ENCODE measurements around the gene CCDC60. TPM values are rescaled to one million over a fixed set of nuclear protein-coding genes. Genes with fewer than 3 reads are reported as not detected.
"Not testable (repeated sequence)": the region's sequence is repeated elsewhere in the genome, so short reads cannot be mapped to it uniquely, and the experiment has no call there.

The CCDC60 gene
- total and polyA plus RNA-seq, 2 of the 13 experiments (the other 11 are each of a cell fraction or from before 2014, with no cell fraction given) = not detected

DNA sequence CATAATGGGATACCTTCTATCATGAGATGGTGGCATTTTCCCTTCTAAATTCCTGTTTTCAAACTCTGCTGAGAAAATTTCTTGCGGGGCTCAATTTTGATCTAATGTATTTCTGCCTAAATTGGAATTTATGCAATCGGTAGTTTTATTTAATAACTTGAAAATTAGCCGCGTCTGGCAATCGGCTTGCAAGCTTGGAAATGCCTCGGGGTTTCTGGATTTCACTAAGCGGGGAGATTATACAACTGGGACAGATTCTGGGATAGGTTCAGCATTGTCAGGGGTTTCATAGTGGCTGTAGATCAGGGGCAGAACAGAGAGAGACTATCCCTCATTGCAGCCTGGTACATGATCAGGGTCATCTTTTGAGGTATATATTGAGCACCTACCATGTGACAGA is 8.6 kb downstream of the CCDC60 start:
- CTCF ChIA-PET (ENCODE audit: low intra/inter-chr PET ratio, low total read pairs) = no interaction called here
- H3K4me2 ChIP-seq (ENCODE audit: low read depth, low read length) = no peak overlapping the region
- no peak overlapping the region for H3K27ac ChIP-seq (ENCODE audit: extremely low read length, insufficient read depth, low read length)
- H3K4me3 ChIP-seq (replicated peaks in 1 of 3; ENCODE audit: insufficient read depth in 1 of 3, low read depth in 2 of 3, low read length in 3 of 3) = no peak overlapping the region
- no TSS peak for BruUV-seq (replicated peaks)
- POLR2A ChIA-PET = no interaction called here
- no peak for FAIRE-seq
- no peaks in the 10 kb centered on the region for H4K20me1 ChIP-seq (ENCODE audit: insufficient read depth, low read length)
- H3K79me2 ChIP-seq (ENCODE audit: insufficient read depth, low read length) = no peaks in the 10 kb centered on the region
- in situ Hi-C loops (cut with HindIII; ENCODE audit: extremely low pct_ligation_motif_present, low pct_unique_long_range_greater_than_20kb) (no loop called here), intact Hi-C loops (cut with micrococcal nuclease; ENCODE audit: unreplicated experiment) (no loop called here)
- ATAC-seq = no peak
- no peaks in the 10 kb centered on the region for H3K9me3 ChIP-seq (ENCODE audit: low read length)
- no peak for DNase-seq (ENCODE audit: low spot score)
- H3K36me3 ChIP-seq (replicated peaks in 1 of 2; ENCODE audit: control insufficient read depth in 1 of 2, insufficient read depth in 2 of 2, low read length in 2 of 2) = no peaks in the 10 kb centered on the region
- WGBS (ENCODE audit: low lambda C conversion rate) = 43% methylated on average over 7 of the region's 7 CpGs
- H3K9ac ChIP-seq (ENCODE audit: insufficient read depth, low read depth, low read length) = no peak overlapping the region
- H3K27me3 ChIP-seq (ENCODE audit: control insufficient read depth in 1 of 2, insufficient read depth in 2 of 2, low read length in 2 of 2) = no peaks in the 10 kb centered on the region
- no peak for TF ChIP-seq REXO4 (CRISPR knock-in tag; IDR thresholded peaks at IDR 0.05; ENCODE audit: borderline replicate concordance)
- TF ChIP-seq ZNF30 (CRISPR knock-in tag; IDR thresholded peaks at IDR 0.05) = no peak
- no peak for TF ChIP-seq RCOR2 (CRISPR knock-in tag; IDR thresholded peaks at IDR 0.05)
- TF ChIP-seq ZNF605 (CRISPR knock-in tag; IDR thresholded peaks at IDR 0.05) = no peak
- no peak for TF ChIP-seq SRSF9 (IDR thresholded peaks at IDR 0.05; ENCODE audit: borderline replicate concordance, insufficient read depth, low read depth, low read length, poor library complexity, severe bottlenecking)
- no peak overlapping the region for H2AFZ ChIP-seq (ENCODE audit: low read length)
- no peaks in the 10 kb centered on the region for H3K4me1 ChIP-seq (ENCODE audit: insufficient read depth, low read length)

DNA sequence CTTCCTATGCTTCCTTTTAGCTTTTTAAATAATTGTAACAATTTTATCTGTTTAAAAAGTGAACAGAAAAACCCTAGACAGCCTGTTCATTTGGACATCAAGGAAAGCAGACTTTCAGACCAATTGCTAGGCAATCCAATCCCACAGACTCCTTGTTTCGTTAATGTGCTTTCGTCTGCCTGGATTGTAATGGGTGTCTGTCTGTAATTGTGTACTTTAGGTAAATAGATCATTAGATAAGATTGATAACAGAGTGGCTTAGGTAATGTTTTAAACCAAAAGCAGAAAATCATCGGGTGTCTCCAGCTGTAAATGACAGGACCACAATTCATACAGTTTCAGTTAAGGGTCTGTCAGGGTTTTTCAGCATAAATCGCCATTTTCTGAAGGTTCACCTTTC is 19.6 kb downstream of the CCDC60 start:
- no peaks in the 10 kb centered on the region for H3K36me3 ChIP-seq (replicated peaks in 1 of 2; ENCODE audit: control insufficient read depth in 1 of 2, insufficient read depth in 2 of 2, low read length in 2 of 2)
- CTCF ChIA-PET (ENCODE audit: low intra/inter-chr PET ratio, low total read pairs) = no interaction called here
- H2AFZ ChIP-seq (ENCODE audit: low read length) = no peak overlapping the region
- H3K4me1 ChIP-seq (ENCODE audit: insufficient read depth, low read length) = no peaks in the 10 kb centered on the region
- in situ Hi-C loops (cut with HindIII; ENCODE audit: extremely low pct_ligation_motif_present, low pct_unique_long_range_greater_than_20kb) (no loop called here), intact Hi-C loops (cut with micrococcal nuclease; ENCODE audit: unreplicated experiment) (no loop called here)
- no peaks in the 10 kb centered on the region for H3K27me3 ChIP-seq (ENCODE audit: control insufficient read depth in 1 of 2, insufficient read depth in 2 of 2, low read length in 2 of 2)
- H3K4me3 ChIP-seq (replicated peaks in 1 of 3; ENCODE audit: insufficient read depth in 1 of 3, low read depth in 2 of 3, low read length in 3 of 3) = no peak overlapping the region
- H3K9me3 ChIP-seq (ENCODE audit: low read length) = peaks cover 10% of the 10 kb centered on the region
- ATAC-seq = no peak
- H3K4me2 ChIP-seq (ENCODE audit: low read depth, low read length) = no peak overlapping the region
- TF ChIP-seq, protein P1, sequence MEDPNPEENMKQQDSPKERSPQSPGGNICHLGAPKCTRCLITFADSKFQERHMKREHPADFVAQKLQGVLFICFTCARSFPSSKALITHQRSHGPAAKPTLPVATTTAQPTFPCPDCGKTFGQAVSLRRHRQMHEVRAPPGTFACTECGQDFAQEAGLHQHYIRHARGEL (CRISPR knock-in tag; IDR thresholded peaks at IDR 0.05) = no peak
- TF ChIP-seq, protein P2, sequence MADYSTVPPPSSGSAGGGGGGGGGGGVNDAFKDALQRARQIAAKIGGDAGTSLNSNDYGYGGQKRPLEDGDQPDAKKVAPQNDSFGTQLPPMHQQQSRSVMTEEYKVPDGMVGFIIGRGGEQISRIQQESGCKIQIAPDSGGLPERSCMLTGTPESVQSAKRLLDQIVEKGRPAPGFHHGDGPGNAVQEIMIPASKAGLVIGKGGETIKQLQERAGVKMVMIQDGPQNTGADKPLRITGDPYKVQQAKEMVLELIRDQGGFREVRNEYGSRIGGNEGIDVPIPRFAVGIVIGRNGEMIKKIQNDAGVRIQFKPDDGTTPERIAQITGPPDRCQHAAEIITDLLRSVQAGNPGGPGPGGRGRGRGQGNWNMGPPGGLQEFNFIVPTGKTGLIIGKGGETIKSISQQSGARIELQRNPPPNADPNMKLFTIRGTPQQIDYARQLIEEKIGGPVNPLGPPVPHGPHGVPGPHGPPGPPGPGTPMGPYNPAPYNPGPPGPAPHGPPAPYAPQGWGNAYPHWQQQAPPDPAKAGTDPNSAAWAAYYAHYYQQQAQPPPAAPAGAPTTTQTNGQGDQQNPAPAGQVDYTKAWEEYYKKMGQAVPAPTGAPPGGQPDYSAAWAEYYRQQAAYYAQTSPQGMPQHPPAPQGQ (CRISPR knock-in tag; IDR thresholded peaks at IDR 0.05; ENCODE audit: borderline replicate concordance) = no peak
- TF ChIP-seq HIVEP1 (CRISPR knock-in tag; IDR thresholded peaks at IDR 0.05) = no peak
- no peak for TF ChIP-seq CHD2 (IDR thresholded peaks at IDR 0.05; ENCODE audit: low read depth, low read length)
- no peak for TF ChIP-seq TBX3 (IDR thresholded peaks at IDR 0.05; ENCODE audit: borderline replicate concordance)
- H3K79me2 ChIP-seq (ENCODE audit: insufficient read depth, low read length) = no peaks in the 10 kb centered on the region
- BruUV-seq (replicated peaks) = no TSS peak
- FAIRE-seq = no peak
- POLR2A ChIA-PET = no interaction called here
- no peaks in the 10 kb centered on the region for H4K20me1 ChIP-seq (ENCODE audit: insufficient read depth, low read length)
- no peak for DNase-seq (ENCODE audit: low spot score)
- no peak overlapping the region for H3K9ac ChIP-seq (ENCODE audit: insufficient read depth, low read depth, low read length)
- WGBS (ENCODE audit: low lambda C conversion rate) = 4% methylated on average over 4 of the region's 4 CpGs
- H3K27ac ChIP-seq (ENCODE audit: extremely low read length, insufficient read depth, low read length) = no peak overlapping the region

DNA sequence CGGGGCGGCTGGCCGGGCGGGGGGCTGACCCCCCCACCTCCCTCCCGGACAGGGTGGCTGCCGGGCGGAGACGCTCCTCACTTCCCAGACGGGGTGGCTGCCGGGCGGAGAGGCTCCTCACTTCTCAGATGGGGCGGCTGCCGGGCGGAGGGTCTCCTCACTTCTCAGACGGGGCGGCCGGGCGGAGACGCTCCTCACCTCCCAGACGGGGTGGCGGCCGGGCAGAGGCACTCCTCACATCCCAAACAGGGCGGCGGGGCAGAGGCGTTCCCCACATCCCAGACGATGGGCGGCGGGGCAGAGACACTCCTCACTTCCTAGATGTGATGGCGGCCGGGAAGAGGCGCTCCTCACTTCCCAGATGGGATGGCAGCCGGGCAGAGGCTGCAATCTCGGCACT is 25.8 kb downstream of the CCDC60 start:
- BruUV-seq (replicated peaks); H3K9ac ChIP-seq (ENCODE audit: insufficient read depth, low read depth, low read length); ATAC-seq; H3K27ac ChIP-seq (ENCODE audit: extremely low read length, insufficient read depth, low read length); FAIRE-seq; H3K4me1 ChIP-seq (ENCODE audit: insufficient read depth, low read length); intact Hi-C loops (cut with micrococcal nuclease; ENCODE audit: unreplicated experiment); H2AFZ ChIP-seq (ENCODE audit: low read length); DNase-seq (ENCODE audit: low spot score); CTCF ChIA-PET (ENCODE audit: low intra/inter-chr PET ratio, low total read pairs); H3K4me2 ChIP-seq (ENCODE audit: low read depth, low read length); H3K27me3 ChIP-seq (ENCODE audit: control insufficient read depth in 1 of 2, insufficient read depth in 2 of 2, low read length in 2 of 2); in situ Hi-C loops (cut with HindIII; ENCODE audit: extremely low pct_ligation_motif_present, low pct_unique_long_range_greater_than_20kb); H3K4me3 ChIP-seq (replicated peaks in 1 of 3; ENCODE audit: insufficient read depth in 1 of 3, low read depth in 2 of 3, low read length in 3 of 3); H3K9me3 ChIP-seq (ENCODE audit: low read length); H3K36me3 ChIP-seq (replicated peaks in 1 of 2; ENCODE audit: control insufficient read depth in 1 of 2, insufficient read depth in 2 of 2, low read length in 2 of 2); POLR2A ChIA-PET; H4K20me1 ChIP-seq (ENCODE audit: insufficient read depth, low read length); H3K79me2 ChIP-seq (ENCODE audit: insufficient read depth, low read length): not testable (repeated sequence)
- WGBS (ENCODE audit: low lambda C conversion rate) = 75% methylated on average over 4 of the region's 33 CpGs
